ENCODE data around the gene CCDC61.

- TF ChIP-seq, protein P1, sequence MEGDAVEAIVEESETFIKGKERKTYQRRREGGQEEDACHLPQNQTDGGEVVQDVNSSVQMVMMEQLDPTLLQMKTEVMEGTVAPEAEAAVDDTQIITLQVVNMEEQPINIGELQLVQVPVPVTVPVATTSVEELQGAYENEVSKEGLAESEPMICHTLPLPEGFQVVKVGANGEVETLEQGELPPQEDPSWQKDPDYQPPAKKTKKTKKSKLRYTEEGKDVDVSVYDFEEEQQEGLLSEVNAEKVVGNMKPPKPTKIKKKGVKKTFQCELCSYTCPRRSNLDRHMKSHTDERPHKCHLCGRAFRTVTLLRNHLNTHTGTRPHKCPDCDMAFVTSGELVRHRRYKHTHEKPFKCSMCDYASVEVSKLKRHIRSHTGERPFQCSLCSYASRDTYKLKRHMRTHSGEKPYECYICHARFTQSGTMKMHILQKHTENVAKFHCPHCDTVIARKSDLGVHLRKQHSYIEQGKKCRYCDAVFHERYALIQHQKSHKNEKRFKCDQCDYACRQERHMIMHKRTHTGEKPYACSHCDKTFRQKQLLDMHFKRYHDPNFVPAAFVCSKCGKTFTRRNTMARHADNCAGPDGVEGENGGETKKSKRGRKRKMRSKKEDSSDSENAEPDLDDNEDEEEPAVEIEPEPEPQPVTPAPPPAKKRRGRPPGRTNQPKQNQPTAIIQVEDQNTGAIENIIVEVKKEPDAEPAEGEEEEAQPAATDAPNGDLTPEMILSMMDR (IDR thresholded peaks at IDR 0.05) = no peak
- TF ChIP-seq POLR2A (IDR thresholded peaks at IDR 0.05) = no peak
Observed at GRCh38 chr19:46018729-46019251, 23.5 kb downstream of the CCDC61 start.

Data from Peyer's patch (tissue), 4 donors.